Bronchial epithelial cell (primary cell): ENCODE data around the gene HOXA3. TPM values are rescaled to one million over a fixed set of nuclear protein-coding genes. Genes with fewer than 3 reads are reported as not detected.

ENCODE experiments used
- DNase-seq: peaks from one replicate; pipeline ENCODE4 v3.0.0-alpha.2; 2010; ENCODE audit warnings: low read depth
- FAIRE-seq: peaks from 2 replicates; lab custom pipeline; 2011; peaks lifted over from hg19 to GRCh38; lab: Jason Lieb, UNC
- H3K27me3 ChIP-seq: 2 replicates; pipeline ENCODE4 v1.5.1; 2011; ENCODE audit warnings: low read length; ENCODE audit not compliant: control insufficient read depth, insufficient read depth
- H3K36me3 ChIP-seq: 2 replicates; pipeline ENCODE4 v1.5.1; 2011; ENCODE audit warnings: low read length; ENCODE audit not compliant: control insufficient read depth, insufficient read depth
- H3K4me3 ChIP-seq: 2 replicates; pipeline ENCODE4 v1.5.1; 2011; ENCODE audit warnings: mild to moderate bottlenecking, low read depth, low read length, control low read depth
- CTCF ChIP-seq: IDR thresholded peaks from 2 replicates; pipeline ENCODE4 v1.5.1; 2011; ENCODE audit warnings: mild to moderate bottlenecking, moderate library complexity, low read length, control low read depth, inconsistent platforms; ENCODE audit not compliant: insufficient read depth, severe bottlenecking
- total RNA-seq: library from RNA; depleted of rRNA; stranded (reverse); fragments of >200 nt; gene quantifications from 2 replicates; pipeline ENCODE4 v1.2.1, GENCODE V29; 2014

Gene HOXA3
- total RNA-seq, 1 donor from 2014 or later, result not detected

- H3K36me3 ChIP-seq, result no peaks in the 10 kb centered on the region
- FAIRE-seq, result no peak
- H3K27me3 ChIP-seq, result peaks cover 80% of the 10 kb centered on the region
- TF ChIP-seq CTCF, result no peak
- H3K4me3 ChIP-seq, result no peak overlapping the region
- no peak for DNase-seq
Measured at GRCh38 chr7:27121684-27122076, 30.7 kb downstream of the HOXA3 start.

- no peak for TF ChIP-seq CTCF
- Histone ChIP-seq H3K36me3 (no peaks in the 10 kb centered on the region), H3K4me3 (no peak overlapping the region), H3K27me3 (peaks cover 73% of the 10 kb centered on the region)
- no peak for FAIRE-seq
- no peak for DNase-seq
Measured at GRCh38 chr7:27119412-27119911, 32.9 kb downstream of the HOXA3 start.

- no peak for DNase-seq
- H3K4me3 ChIP-seq, result no peak overlapping the region
- no peak for TF ChIP-seq CTCF
- peaks cover 69% of the 10 kb centered on the region for H3K27me3 ChIP-seq
- no peaks in the 10 kb centered on the region for H3K36me3 ChIP-seq
- peak; percentile 58 for FAIRE-seq
Measured at GRCh38 chr7:27118580-27118979, 33.8 kb downstream of the HOXA3 start.

- no peaks in the 10 kb centered on the region for H3K36me3 ChIP-seq
- H3K27me3 ChIP-seq, result peaks cover 69% of the 10 kb centered on the region
- H3K4me3 ChIP-seq, result no peak overlapping the region
- DNase-seq, result no peak
- no peak for TF ChIP-seq CTCF
- FAIRE-seq, result no peak
Measured at GRCh38 chr7:27117887-27118491, 34.4 kb downstream of the HOXA3 start.

- H3K36me3 ChIP-seq, result no peaks in the 10 kb centered on the region
- H3K27me3 ChIP-seq, result peaks cover 64% of the 10 kb centered on the region
- H3K4me3 ChIP-seq, result no peak overlapping the region
- DNase-seq (no peak), FAIRE-seq (no peak)
- no peak for TF ChIP-seq CTCF
Measured at GRCh38 chr7:27116962-27117886, 35.2 kb downstream of the HOXA3 start.
